HFF-Myc (cell line): Measurements from ENCODE around the gene CMIP.

Source experiments
- DNase-seq: peaks from one replicate; pipeline ENCODE4 v3.0.0-alpha.2; 2011; ENCODE audit warnings: low read depth; ENCODE audit errors: extremely low read depth
- H3K4me3 ChIP-seq: replicated peaks from 2 replicates; pipeline ENCODE4 v1.5.1; 2011; ENCODE audit warnings: low read depth, mild to moderate bottlenecking, control low read depth, low read length
- TF ChIP-seq, protein P1 (sequence below): IDR thresholded peaks from 2 replicates; pipeline ENCODE4 v1.5.1; 2012; ENCODE audit warnings: mild to moderate bottlenecking, low read depth, low read length, control low read depth; ENCODE audit errors: missing control alignments

CMIP gene

GRCh38 chr16:81641395-81642106 is 196.9 kb downstream of the CMIP start:
- TF ChIP-seq, protein P1, sequence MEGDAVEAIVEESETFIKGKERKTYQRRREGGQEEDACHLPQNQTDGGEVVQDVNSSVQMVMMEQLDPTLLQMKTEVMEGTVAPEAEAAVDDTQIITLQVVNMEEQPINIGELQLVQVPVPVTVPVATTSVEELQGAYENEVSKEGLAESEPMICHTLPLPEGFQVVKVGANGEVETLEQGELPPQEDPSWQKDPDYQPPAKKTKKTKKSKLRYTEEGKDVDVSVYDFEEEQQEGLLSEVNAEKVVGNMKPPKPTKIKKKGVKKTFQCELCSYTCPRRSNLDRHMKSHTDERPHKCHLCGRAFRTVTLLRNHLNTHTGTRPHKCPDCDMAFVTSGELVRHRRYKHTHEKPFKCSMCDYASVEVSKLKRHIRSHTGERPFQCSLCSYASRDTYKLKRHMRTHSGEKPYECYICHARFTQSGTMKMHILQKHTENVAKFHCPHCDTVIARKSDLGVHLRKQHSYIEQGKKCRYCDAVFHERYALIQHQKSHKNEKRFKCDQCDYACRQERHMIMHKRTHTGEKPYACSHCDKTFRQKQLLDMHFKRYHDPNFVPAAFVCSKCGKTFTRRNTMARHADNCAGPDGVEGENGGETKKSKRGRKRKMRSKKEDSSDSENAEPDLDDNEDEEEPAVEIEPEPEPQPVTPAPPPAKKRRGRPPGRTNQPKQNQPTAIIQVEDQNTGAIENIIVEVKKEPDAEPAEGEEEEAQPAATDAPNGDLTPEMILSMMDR: no peak
- no peak for DNase-seq
- H3K4me3 ChIP-seq: no peak overlapping the region

- no peak for DNase-seq
- H3K4me3 ChIP-seq: no peak overlapping the region
- TF ChIP-seq, protein P1: no peak
Measured at GRCh38 chr16:81642107-81642436, 197.5 kb downstream of the CMIP start.

DNA sequence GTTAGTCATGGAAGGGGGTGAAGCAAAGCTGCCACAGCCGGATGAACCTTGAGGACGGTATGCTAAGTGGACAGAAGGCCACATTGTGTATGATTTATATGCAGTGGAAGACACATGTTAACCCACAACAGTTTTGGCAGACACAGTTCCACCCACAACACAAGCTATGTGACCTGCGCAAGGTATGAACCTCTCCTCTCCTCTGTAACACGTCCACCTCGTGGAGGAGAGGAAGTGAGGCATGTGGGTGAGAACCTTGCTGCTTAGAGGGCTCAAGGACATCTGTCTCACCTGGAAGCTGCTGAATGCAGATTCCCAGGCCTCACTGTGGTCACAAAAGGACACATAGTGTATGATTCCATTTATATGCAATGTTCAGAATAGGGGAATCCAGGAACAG is 198.3 kb downstream of the CMIP start:
- H3K4me3 ChIP-seq: no peak overlapping the region
- no peak for DNase-seq
- TF ChIP-seq, protein P1: no peak

DNA sequence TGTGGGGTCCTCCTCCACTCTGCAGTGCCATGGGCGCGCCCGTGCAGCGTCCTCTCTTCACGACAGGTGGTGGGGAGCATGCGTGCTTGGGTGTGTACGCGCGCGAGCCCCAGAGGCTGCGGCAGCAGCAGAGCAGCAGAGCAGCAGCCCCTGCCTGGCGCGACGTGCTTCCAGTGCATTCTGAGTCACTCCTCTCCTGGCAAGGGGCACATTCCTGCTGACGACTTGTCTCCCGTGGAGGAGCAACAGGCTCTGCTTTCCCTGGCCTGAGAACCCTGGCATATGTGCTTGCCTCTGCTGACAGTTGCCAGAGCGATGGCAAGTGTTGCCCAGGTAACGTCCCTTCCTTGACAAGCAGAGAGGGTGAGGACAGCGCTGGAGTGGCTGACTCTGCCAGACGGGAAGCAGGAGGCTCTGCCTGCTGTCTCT is 200.7 kb downstream of the CMIP start:
- H3K4me3 ChIP-seq: no peak overlapping the region
- TF ChIP-seq, protein P1: no peak
- DNase-seq: no peak

DNA sequence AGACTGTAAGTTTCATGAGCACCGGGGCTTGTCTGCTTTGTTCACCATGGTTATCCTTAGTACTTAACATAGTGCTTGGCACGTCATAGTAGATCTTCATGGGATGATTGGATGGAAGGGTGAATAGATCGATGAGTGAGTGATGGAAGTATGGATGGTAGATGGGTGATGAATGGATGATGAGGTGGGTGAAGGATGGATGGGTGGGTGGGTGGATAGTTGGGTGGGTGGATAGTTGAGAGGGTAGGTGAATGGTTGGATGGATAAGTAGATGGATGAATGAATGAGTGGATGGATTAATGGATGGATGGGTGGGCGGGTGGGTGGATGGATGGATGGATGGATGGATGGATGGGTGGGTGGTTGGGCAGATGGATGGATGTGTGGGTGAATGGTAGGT is 201.3 kb downstream of the CMIP start:
- H3K4me3 ChIP-seq: no peak overlapping the region
- TF ChIP-seq, protein P1: no peak
- no peak for DNase-seq

DNA sequence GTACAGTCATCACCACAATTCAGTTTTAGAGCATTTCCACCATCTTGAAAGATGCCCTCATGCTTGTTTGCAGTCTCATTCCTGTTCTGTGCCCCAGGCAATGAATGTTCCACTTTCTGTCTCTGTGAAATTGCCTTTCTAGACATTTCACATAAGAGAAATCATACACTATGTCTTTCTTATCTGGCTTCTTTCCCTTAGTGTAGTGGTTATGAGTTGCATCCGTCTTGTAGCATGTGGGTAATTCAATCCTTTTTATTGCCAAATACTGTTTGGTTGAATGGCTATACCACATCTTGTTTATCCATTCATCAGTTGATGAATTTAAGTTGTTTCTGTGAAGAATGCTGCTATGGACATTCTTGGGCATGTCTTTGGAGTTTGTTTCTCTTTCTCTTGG is 202.0 kb downstream of the CMIP start:
- DNase-seq: no peak
- TF ChIP-seq, protein P1: no peak
- H3K4me3 ChIP-seq: no peak overlapping the region

DNA sequence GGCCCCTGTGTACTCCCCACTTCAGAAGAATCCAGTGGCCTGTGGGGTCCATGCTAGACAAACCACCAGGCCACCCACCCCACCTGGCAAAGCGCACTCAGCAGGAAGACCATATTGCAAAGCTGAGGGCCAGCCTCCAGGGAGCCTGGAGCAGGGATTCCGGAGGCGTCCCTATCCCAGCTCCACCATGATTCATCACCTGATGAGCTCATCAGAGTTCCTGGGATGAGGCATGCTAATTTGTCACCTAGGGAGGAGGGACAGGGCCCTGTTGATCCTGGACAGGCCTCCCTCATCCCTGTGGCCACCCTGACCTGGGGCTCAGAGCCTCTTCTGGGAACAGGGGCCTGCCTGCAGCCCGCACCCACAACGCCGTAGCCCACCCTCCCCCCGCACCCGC is 202.9 kb downstream of the CMIP start:
- DNase-seq: no peak
- TF ChIP-seq, protein P1: no peak
- no peak overlapping the region for H3K4me3 ChIP-seq
